Measurements from ENCODE around the gene ELMO1. TPM values are rescaled to one million over a fixed set of nuclear protein-coding genes. Genes with fewer than 3 reads are reported as not detected.

ELMO1 gene
- total RNA-seq, 1 experiment from 2014 or later, result 1.1 TPM

GRCh38 chr7:37174460-37174859, 274.2 kb downstream of the ELMO1 start:
- Histone ChIP-seq H3K4me1 (ENCODE audit: control insufficient read depth in 1 of 2, insufficient read depth in 2 of 2, low read length in 2 of 2) (no peaks in the 10 kb centered on the region), H3K4me3 (replicated peaks in 1 of 2; ENCODE audit: low read depth in 1 of 2, low read length in 2 of 2) (no peak overlapping the region), H3K36me3 (ENCODE audit: control insufficient read depth in 1 of 2, insufficient read depth in 2 of 2, low read length in 2 of 2) (no peaks in the 10 kb centered on the region), H4K20me1 (ENCODE audit: insufficient read depth) (no peaks in the 10 kb centered on the region), H3K79me2 (ENCODE audit: insufficient read depth, low read length) (no peaks in the 10 kb centered on the region), H3K27ac (ENCODE audit: low read depth, low read length) (no peak overlapping the region), H3K4me2 (ENCODE audit: low read length) (no peak overlapping the region), H3K9me3 (ENCODE audit: control insufficient read depth in 1 of 2, insufficient read depth in 1 of 2, low read depth in 1 of 2, low read length in 2 of 2) (no peaks in the 10 kb centered on the region), H3K27me3 (ENCODE audit: insufficient read depth, low read length) (no peaks in the 10 kb centered on the region), H3K9me2 (ENCODE audit: insufficient read depth) (no peaks in the 10 kb centered on the region), H2AFZ (ENCODE audit: low read depth, low read length, poor library complexity, severe bottlenecking) (no peak overlapping the region), H3K9ac (ENCODE audit: low read length) (no peak overlapping the region)
- CTCF ChIA-PET, result interaction anchor here (1.5 kb wide), 1 partner anchor 207 kb away, joined by 6 read pairs; no protein-coding TSS in a partner anchor
- RAD21 ChIA-PET (ENCODE audit: low non-redundant PET in 1 of 2, low total read pairs in 2 of 2, uncharacterized antibody in 2 of 2, unreplicated experiment in 2 of 2), result no interaction called here
- POLR2A ChIA-PET, result no interaction called here
- intact Hi-C loops (cut with micrococcal nuclease), result no loop called here
- TF ChIP-seq SP1 (IDR thresholded peaks at IDR 0.05; ENCODE audit: low read depth) (no peak), TCF7L2 (IDR thresholded peaks at IDR 0.05; ENCODE audit: borderline replicate concordance, extremely low read depth, insufficient read depth, insufficient read length) (no peak), ZFX (IDR thresholded peaks at IDR 0.05) (no peak), POLR2A (IDR thresholded peaks at IDR 0.05; ENCODE audit: borderline replicate concordance, extremely low read depth, insufficient read depth, insufficient read length) (no peak), EZH2phosphoT487 (IDR thresholded peaks at IDR 0.05; ENCODE audit: borderline replicate concordance) (no peak), FOSL1 (IDR thresholded peaks at IDR 0.05; ENCODE audit: low read depth) (no peak), POLR2AphosphoS5 (IDR thresholded peaks at IDR 0.05; ENCODE audit: low read depth, low read length) (no peak), YY1 (IDR thresholded peaks at IDR 0.05; ENCODE audit: extremely low read depth, insufficient replicate concordance, low read depth, low read length) (no peak), SRF (IDR thresholded peaks at IDR 0.05; ENCODE audit: low read depth) (no peak), ELF1 (IDR thresholded peaks at IDR 0.05; ENCODE audit: borderline replicate concordance, low read depth) (no peak), MAX (IDR thresholded peaks at IDR 0.05) (no peak), SIN3A (IDR thresholded peaks at IDR 0.05; ENCODE audit: low read depth) (no peak), ZBTB33 (IDR thresholded peaks at IDR 0.05; ENCODE audit: extremely low read depth, insufficient replicate concordance, low read length) (no peak), CBX3 (IDR thresholded peaks at IDR 0.05; ENCODE audit: low read depth) (no peak), EZH2 (IDR thresholded peaks at IDR 0.05) (no peak), EGR1 (IDR thresholded peaks at IDR 0.05; ENCODE audit: low read depth) (no peak), JUND (IDR thresholded peaks at IDR 0.05) (no peak)
- TF ChIP-seq, protein P1, sequence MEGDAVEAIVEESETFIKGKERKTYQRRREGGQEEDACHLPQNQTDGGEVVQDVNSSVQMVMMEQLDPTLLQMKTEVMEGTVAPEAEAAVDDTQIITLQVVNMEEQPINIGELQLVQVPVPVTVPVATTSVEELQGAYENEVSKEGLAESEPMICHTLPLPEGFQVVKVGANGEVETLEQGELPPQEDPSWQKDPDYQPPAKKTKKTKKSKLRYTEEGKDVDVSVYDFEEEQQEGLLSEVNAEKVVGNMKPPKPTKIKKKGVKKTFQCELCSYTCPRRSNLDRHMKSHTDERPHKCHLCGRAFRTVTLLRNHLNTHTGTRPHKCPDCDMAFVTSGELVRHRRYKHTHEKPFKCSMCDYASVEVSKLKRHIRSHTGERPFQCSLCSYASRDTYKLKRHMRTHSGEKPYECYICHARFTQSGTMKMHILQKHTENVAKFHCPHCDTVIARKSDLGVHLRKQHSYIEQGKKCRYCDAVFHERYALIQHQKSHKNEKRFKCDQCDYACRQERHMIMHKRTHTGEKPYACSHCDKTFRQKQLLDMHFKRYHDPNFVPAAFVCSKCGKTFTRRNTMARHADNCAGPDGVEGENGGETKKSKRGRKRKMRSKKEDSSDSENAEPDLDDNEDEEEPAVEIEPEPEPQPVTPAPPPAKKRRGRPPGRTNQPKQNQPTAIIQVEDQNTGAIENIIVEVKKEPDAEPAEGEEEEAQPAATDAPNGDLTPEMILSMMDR (IDR thresholded peaks at IDR 0.05 in 2 of 3, conservative IDR thresholded peaks at IDR 0.05 in 1 of 3; ENCODE audit: borderline replicate concordance in 1 of 3, insufficient read depth in 1 of 3, low read depth in 2 of 3, low read length in 2 of 3), result no peak
- TF ChIP-seq, protein P2, sequence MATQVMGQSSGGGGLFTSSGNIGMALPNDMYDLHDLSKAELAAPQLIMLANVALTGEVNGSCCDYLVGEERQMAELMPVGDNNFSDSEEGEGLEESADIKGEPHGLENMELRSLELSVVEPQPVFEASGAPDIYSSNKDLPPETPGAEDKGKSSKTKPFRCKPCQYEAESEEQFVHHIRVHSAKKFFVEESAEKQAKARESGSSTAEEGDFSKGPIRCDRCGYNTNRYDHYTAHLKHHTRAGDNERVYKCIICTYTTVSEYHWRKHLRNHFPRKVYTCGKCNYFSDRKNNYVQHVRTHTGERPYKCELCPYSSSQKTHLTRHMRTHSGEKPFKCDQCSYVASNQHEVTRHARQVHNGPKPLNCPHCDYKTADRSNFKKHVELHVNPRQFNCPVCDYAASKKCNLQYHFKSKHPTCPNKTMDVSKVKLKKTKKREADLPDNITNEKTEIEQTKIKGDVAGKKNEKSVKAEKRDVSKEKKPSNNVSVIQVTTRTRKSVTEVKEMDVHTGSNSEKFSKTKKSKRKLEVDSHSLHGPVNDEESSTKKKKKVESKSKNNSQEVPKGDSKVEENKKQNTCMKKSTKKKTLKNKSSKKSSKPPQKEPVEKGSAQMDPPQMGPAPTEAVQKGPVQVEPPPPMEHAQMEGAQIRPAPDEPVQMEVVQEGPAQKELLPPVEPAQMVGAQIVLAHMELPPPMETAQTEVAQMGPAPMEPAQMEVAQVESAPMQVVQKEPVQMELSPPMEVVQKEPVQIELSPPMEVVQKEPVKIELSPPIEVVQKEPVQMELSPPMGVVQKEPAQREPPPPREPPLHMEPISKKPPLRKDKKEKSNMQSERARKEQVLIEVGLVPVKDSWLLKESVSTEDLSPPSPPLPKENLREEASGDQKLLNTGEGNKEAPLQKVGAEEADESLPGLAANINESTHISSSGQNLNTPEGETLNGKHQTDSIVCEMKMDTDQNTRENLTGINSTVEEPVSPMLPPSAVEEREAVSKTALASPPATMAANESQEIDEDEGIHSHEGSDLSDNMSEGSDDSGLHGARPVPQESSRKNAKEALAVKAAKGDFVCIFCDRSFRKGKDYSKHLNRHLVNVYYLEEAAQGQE (IDR thresholded peaks at IDR 0.05; ENCODE audit: low read depth), result no peak
- DNase-seq (ENCODE audit: low read depth, low spot score), result no peak
- no TSS peak for BruUV-seq (replicated peaks)
- no peak for ATAC-seq
